H1 (cell line): Measurements from ENCODE around the gene ADAMTS13. TPM values are rescaled to one million over a fixed set of nuclear protein-coding genes. Genes with fewer than 3 reads are reported as not detected.

Experiments
- CTCF ChIA-PET: fragments of 300-600 bp; sonication (Branson Sonifier 250); formaldehyde crosslinking; loops from one replicate; lab custom pipeline; 2021; ENCODE audit not compliant: partially characterized antibody; lab: Charles Lee
- POLR2A ChIA-PET: fragments of 300-600 bp; sonication (Branson Sonifier 250); formaldehyde crosslinking; loops from one replicate; lab custom pipeline; 2021; ENCODE audit warnings: inconsistent platforms; ENCODE audit not compliant: partially characterized antibody; lab: Charles Lee
- DNase-seq, 2 experiments: peaks; one replicate each; pipeline versions ENCODE4 v3.0.0 to v3.0.0-alpha.2; 2010 to 2022; ENCODE audit warnings: low spot score in 2 of 2, low read depth in 1 of 2, mixed read lengths in 1 of 2
- FAIRE-seq: peaks from 2 replicates; lab custom pipeline; 2011; peaks lifted over from hg19 to GRCh38; lab: Jason Lieb, UNC
- H2AFZ ChIP-seq: 2 replicates; pipeline ENCODE4 v1.8.1; 2012; ENCODE audit warnings: low read length, inconsistent platforms
- H2AK5ac ChIP-seq: 2 replicates; pipeline ENCODE4 v1.6.1; 2013; ENCODE audit warnings: low read depth, low read length
- H2BK120ac ChIP-seq: replicated peaks from 2 replicates; pipeline ENCODE3; 2013; ENCODE audit warnings: low read depth, low read length, inconsistent platforms
- H2BK12ac ChIP-seq: 2 replicates; pipeline ENCODE4 v1.6.1; 2013; ENCODE audit warnings: low read depth, low read length
- H2BK15ac ChIP-seq: 2 replicates; pipeline ENCODE4 v1.6.1; 2013; ENCODE audit warnings: low read length
- H2BK20ac ChIP-seq: 2 replicates; pipeline ENCODE4 v1.6.1; 2013; ENCODE audit warnings: low read length
- H2BK5ac ChIP-seq: 2 replicates; pipeline ENCODE4 v1.6.1; 2013; ENCODE audit warnings: low read depth, low read length
- H3K14ac ChIP-seq: 2 replicates; pipeline ENCODE4 v1.6.1; 2013; ENCODE audit warnings: inconsistent platforms; ENCODE audit not compliant: insufficient read length
- H3K18ac ChIP-seq: 2 replicates; pipeline ENCODE4 v1.6.1; 2013; ENCODE audit warnings: low read length; ENCODE audit errors: extremely low read depth
- H3K23ac ChIP-seq: 2 replicates; pipeline ENCODE4 v1.6.1; 2013; ENCODE audit warnings: inconsistent platforms; ENCODE audit not compliant: insufficient read length
- H3K23me2 ChIP-seq: 2 replicates; pipeline ENCODE4 v1.6.1; 2013; ENCODE audit warnings: low read depth, low read length
- H3K27ac ChIP-seq: 2 replicates; pipeline ENCODE4 v1.6.1; 2011; ENCODE audit warnings: low read depth, low read length, inconsistent platforms
- H3K27me3 ChIP-seq, 4 experiments: replicated peaks in 1 of 4; 1 replicate in 1 of 4; 2 replicates in 3 of 4; pipeline versions ENCODE4 v1.6.1 to v1.8.1; 2011 to 2013; ENCODE audit warnings: low read length in 3 of 4, mild to moderate bottlenecking in 3 of 4, inconsistent platforms in 2 of 4, mixed read lengths in 2 of 4, moderate library complexity in 1 of 4; ENCODE audit not compliant: control insufficient read depth in 3 of 4, insufficient read depth in 3 of 4; ENCODE audit errors: extremely low read depth in 1 of 4
- H3K36me3 ChIP-seq, 4 experiments: 2 replicates each; pipeline versions ENCODE4 v1.6.1 to v1.8.1; 2011 to 2013; ENCODE audit warnings: mild to moderate bottlenecking in 4 of 4, low read length in 3 of 4, moderate library complexity in 2 of 4, control low read depth in 1 of 4, inconsistent platforms in 1 of 4; ENCODE audit not compliant: insufficient read depth in 4 of 4, control insufficient read depth in 2 of 4
- H3K4ac ChIP-seq: replicated peaks from 2 replicates; pipeline ENCODE3; 2013; ENCODE audit warnings: low read length, low read depth, mixed read lengths, inconsistent platforms; ENCODE audit not compliant: insufficient read length
- H3K4me1 ChIP-seq, 4 experiments: replicated peaks in 1 of 4; 1 replicate in 1 of 4; 2 replicates in 3 of 4; pipeline versions ENCODE4 v1.6.1 to v1.8.1; 2011 to 2013; ENCODE audit warnings: low read length in 3 of 4, inconsistent platforms in 2 of 4, mixed read lengths in 1 of 4; ENCODE audit not compliant: insufficient read depth in 4 of 4, control insufficient read depth in 3 of 4
- H3K4me2 ChIP-seq, 2 experiments: 2 replicates each; pipeline versions ENCODE4 v1.6.1 to v1.8.1; 2011 to 2013; ENCODE audit warnings: low read depth in 2 of 2, low read length in 2 of 2, control low read depth in 1 of 2, inconsistent platforms in 1 of 2, mild to moderate bottlenecking in 1 of 2; ENCODE audit not compliant: insufficient read depth in 1 of 2
- H3K4me3 ChIP-seq, 4 experiments: fragments of 200-600, 300-600 bp in 1 of 4; sonication (generic), shearing (Covaris generic), sonication (Bioruptor Twin) in 1 of 4; 2 replicates each; pipeline versions ENCODE4 v1.5.1 to v1.8.1; 2011 to 2016; ENCODE audit warnings: low read length in 4 of 4, low read depth in 3 of 4, control low read depth in 2 of 4, inconsistent platforms in 2 of 4, mild to moderate bottlenecking in 2 of 4, mixed read lengths in 1 of 4, moderate library complexity in 1 of 4; ENCODE audit not compliant: insufficient read depth in 2 of 4; ENCODE audit errors: extremely low read depth in 1 of 4
- H3K56ac ChIP-seq: replicated peaks from 2 replicates; pipeline ENCODE3; 2013; ENCODE audit warnings: low read depth, mild to moderate bottlenecking, mixed read lengths, low read length, inconsistent platforms; ENCODE audit not compliant: insufficient read length
- H3K79me1 ChIP-seq: 2 replicates; pipeline ENCODE4 v1.6.1; 2013; ENCODE audit warnings: low read depth, low read length, control low read depth
- H3K79me2 ChIP-seq, 2 experiments: 2 replicates each; pipeline versions ENCODE4 v1.6.1 to v1.8.1; 2012 to 2013; ENCODE audit warnings: low read length in 2 of 2, mild to moderate bottlenecking in 2 of 2, inconsistent platforms in 1 of 2; ENCODE audit not compliant: insufficient read depth in 2 of 2, control insufficient read depth in 1 of 2
- H3K9ac ChIP-seq, 4 experiments: replicated peaks in 1 of 4; 1 replicate in 1 of 4; 2 replicates in 3 of 4; pipeline versions ENCODE4 v1.6.1 to v1.8.1; 2011 to 2013; ENCODE audit warnings: low read depth in 3 of 4, low read length in 3 of 4, control low read depth in 2 of 4, mild to moderate bottlenecking in 2 of 4, moderate library complexity in 2 of 4, inconsistent platforms in 1 of 4; ENCODE audit errors: extremely low read depth in 1 of 4
- H3K9me3 ChIP-seq, 2 experiments: 2 replicates each; pipeline versions ENCODE4 v1.6.1 to v1.8.1; 2012 to 2013; ENCODE audit warnings: mild to moderate bottlenecking in 2 of 2, moderate library complexity in 2 of 2, control low read depth in 1 of 2, inconsistent platforms in 1 of 2, low read depth in 1 of 2, low read length in 1 of 2, mixed read lengths in 1 of 2; ENCODE audit not compliant: insufficient read depth in 2 of 2
- H4K20me1 ChIP-seq, 2 experiments: replicated peaks in 1 of 2; 2 replicates each; pipeline versions ENCODE3 to v1.8.1; 2011 to 2013; ENCODE audit warnings: inconsistent platforms in 2 of 2, low read length in 2 of 2, mild to moderate bottlenecking in 1 of 2; ENCODE audit not compliant: insufficient read depth in 2 of 2, control insufficient read depth in 1 of 2
- H4K5ac ChIP-seq: 2 replicates; pipeline ENCODE4 v1.6.1; 2013; ENCODE audit warnings: low read length, low read depth, mixed read lengths, inconsistent platforms; ENCODE audit not compliant: insufficient read length
- H4K8ac ChIP-seq: 2 replicates; pipeline ENCODE4 v1.8.0; 2013; ENCODE audit warnings: mild to moderate bottlenecking, moderate library complexity, low read length, inconsistent platforms; ENCODE audit not compliant: insufficient read depth; ENCODE audit errors: extremely low read depth
- H4K91ac ChIP-seq: replicated peaks from 2 replicates; pipeline ENCODE3; 2013; ENCODE audit warnings: low read length, mixed read lengths, inconsistent platforms; ENCODE audit not compliant: insufficient read length
- KDM4A ChIP-seq: IDR thresholded peaks from one replicate; pipeline ENCODE4 v1.7.1; 2012; ENCODE audit warnings: low read depth, mild to moderate bottlenecking, moderate library complexity, low read length, inconsistent platforms; ENCODE audit not compliant: severe bottlenecking
- ZNF274 ChIP-seq: IDR thresholded peaks from 2 replicates; pipeline ENCODE4 v1.7.0; 2012; ENCODE audit warnings: low read length, borderline replicate concordance; ENCODE audit errors: extremely low read depth
- WGBS, 2 experiments: shearing (Covaris generic) in 1 of 2; methylation state at CpG; one replicate each; pipeline versions ENCODE4 v1.1.6 to v1.1.7; 2013 to 2015; ENCODE audit warnings: low lambda C conversion rate in 2 of 2, mixed read lengths in 2 of 2, inconsistent platforms in 1 of 2, low coverage in 1 of 2, missing lambda C conversion rate in 1 of 2; ENCODE audit not compliant: insufficient replicate concordance in 2 of 2, insufficient coverage in 1 of 2, insufficient read length in 1 of 2; ENCODE audit errors: extremely low coverage in 1 of 2, missing lambda C conversion rate in 1 of 2; 5-methylcytosine and 5-hydroxymethylcytosine counted together
- polyA plus RNA-seq, 7 experiments: library from polyadenylated mRNA; depleted of rRNA in 3 of 7; stranded (reverse) in 5 of 7; unstranded in 2 of 7; fragments of >200 nt in 5 of 7; fragments of 200-250 nt in 2 of 7; gene quantifications; 1 replicate in 5 of 7; 2 replicates in 1 of 7; 4 replicates in 1 of 7; pipeline versions ENCODE4 v1.2.1 to v1.2.3, GENCODE V29; 2011 to 2013; ENCODE audit warnings: missing spikeins in 2 of 7, mixed read lengths in 2 of 7
- total RNA-seq: library from RNA; stranded (reverse); fragmentation: NEBNext Ultra II Directional; extraction: Animal tissue kit (Norgen Biotek cat#: 25700); gene quantifications from 2 replicates; pipeline ENCODE4 v1.2.1, GENCODE V29; 2021

The ADAMTS13 gene
- total and polyA plus RNA-seq, 2 of the 8 experiments (the other 6 are each of a cell fraction or from before 2014, with no cell fraction given), result 4.4 to 5.8 TPM

GRCh38 chr9:133402689-133403088 lies 19.5 kb upstream of the ADAMTS13 start:
- H2BK5ac ChIP-seq, result no peak overlapping the region
- H2AFZ ChIP-seq, result no peak overlapping the region
- no peak overlapping the region for H3K23ac ChIP-seq
- no peak overlapping the region for H3K56ac ChIP-seq
- 0 out of 2 replicates have a peak overlapping the region, but pooled peaks have one; percentile 14 for H4K8ac ChIP-seq
- no peak overlapping the region for H3K4me2 ChIP-seq
- H3K79me1 ChIP-seq, result no peaks in the 10 kb centered on the region
- no peak overlapping the region for H3K9ac ChIP-seq
- H3K18ac ChIP-seq, result no peak overlapping the region
- peaks cover 9 to 16% (median 14%) of the 10 kb centered on the region in 4 experiments; a peak in 6 of 8 replicates for H3K36me3 ChIP-seq
- no peak overlapping the region for H3K4me3 ChIP-seq
- no peaks in the 10 kb centered on the region for H3K23me2 ChIP-seq
- no peak overlapping the region for H3K27ac ChIP-seq
- no peak overlapping the region for H3K14ac ChIP-seq
- no peaks in the 10 kb centered on the region for H3K9me3 ChIP-seq
- ChIA-PET CTCF (interaction anchor here (0.7 to 4.6 kb wide), 18 partner anchors 7 to 214 kb away, joined by 3 to 32 read pairs (median 5); partner anchors contain the start of genes ADAMTS13, SURF1 and SURF2), POLR2A (interaction anchor here (0.9 to 5.6 kb wide), 8 partner anchors 8 to 49 kb away, joined by 3 to 31 read pairs (median 4); no protein-coding TSS in a partner anchor)
- no peaks in the 10 kb centered on the region for H3K79me2 ChIP-seq
- H2BK20ac ChIP-seq, result no peak overlapping the region
- H4K20me1 ChIP-seq, result peaks cover 13 to 18% of the 10 kb centered on the region in 2 experiments
- no peak overlapping the region for H2BK15ac ChIP-seq
- no peak overlapping the region for H2BK120ac ChIP-seq
- WGBS, 2 experiments, result 83% methylated on average over 6 of the region's 7 CpGs; no CpG with 5 or more reads in 1 of the 2 experiments
- no peak overlapping the region for H4K91ac ChIP-seq
- FAIRE-seq (no peak), DNase-seq (no peak)
- no peak overlapping the region for H2BK12ac ChIP-seq
- no peak overlapping the region for H2AK5ac ChIP-seq
- TF ChIP-seq KDM4A (no peak), ZNF274 (no peak)
- no peak overlapping the region for H4K5ac ChIP-seq
- no peak overlapping the region for H3K4ac ChIP-seq
- H3K4me1 ChIP-seq, result no peaks in the 10 kb centered on the region
- no peaks in the 10 kb centered on the region for H3K27me3 ChIP-seq
